T-cell (primary cell): Measurements from ENCODE around the gene LRRK1. TPM values are rescaled to one million over a fixed set of nuclear protein-coding genes. Genes with fewer than 3 reads are reported as not detected.

Experiments
- ATAC-seq, 4 experiments: fragments of 200-7000 bp in 3 of 4; fragments of 150-1000 bp in 1 of 4; cut with Tn5 transposase; replicated peaks in 1 of 4; 1 replicate in 3 of 4; 2 replicates in 1 of 4; pipeline ENCODE4 v1.10.0; 2021; ENCODE audit warnings: moderate library complexity in 3 of 4, mild to moderate bottlenecking in 2 of 4, moderate number of reproducible peaks in 1 of 4
- CTCF ChIA-PET, 2 donors: fragments of 300-600 bp; sonication (Branson Sonifier 250); formaldehyde crosslinking; loops; one replicate each; lab custom pipeline; 2022; ENCODE audit warnings: antibody characterized with exemption in 2 of 2; lab: Charles Lee
- POLR2A ChIA-PET, 2 donors: fragments of 300-600 bp; sonication (Branson Sonifier 250); formaldehyde crosslinking; loops; one replicate each; lab custom pipeline; 2022; ENCODE audit warnings: antibody characterized with exemption in 2 of 2; lab: Charles Lee
- DNase-seq, 35 experiments: peaks; one replicate each; pipeline versions ENCODE4 v3.0.0 to v3.0.0-alpha.2; 2013 to 2023
- H3K27ac ChIP-seq: one replicate; pipeline ENCODE4 v1.5.1; 2013; ENCODE audit warnings: low read length
- H3K27me3 ChIP-seq, 2 experiments: replicated peaks in 1 of 2; 1 replicate in 1 of 2; 2 replicates in 1 of 2; pipeline versions ENCODE4 v1.6.1 to v1.7.0; 2013; ENCODE audit warnings: low read length in 1 of 2, mixed read lengths in 1 of 2; ENCODE audit not compliant: control insufficient read depth in 2 of 2, insufficient read depth in 2 of 2; ENCODE audit errors: extremely low read depth in 1 of 2
- H3K36me3 ChIP-seq, 2 donors: 1 replicate in 1 of 2; 2 replicates in 1 of 2; pipeline versions ENCODE4 v1.6.1 to v1.7.0; 2013; ENCODE audit warnings: low read length in 1 of 2; ENCODE audit not compliant: control insufficient read depth in 2 of 2, insufficient read depth in 1 of 2; ENCODE audit errors: extremely low read depth in 1 of 2
- H3K4me1 ChIP-seq, 2 experiments: 1 replicate in 1 of 2; 2 replicates in 1 of 2; pipeline versions ENCODE4 v1.6.1 to v1.7.0; 2013; ENCODE audit warnings: low read length in 2 of 2, mixed read lengths in 1 of 2; ENCODE audit not compliant: insufficient read depth in 2 of 2, control insufficient read depth in 1 of 2; ENCODE audit errors: extremely low read depth in 1 of 2
- H3K4me3 ChIP-seq, 2 donors: 1 replicate in 1 of 2; 2 replicates in 1 of 2; pipeline versions ENCODE4 v1.5.1 to v1.7.0; 2013; ENCODE audit warnings: mild to moderate bottlenecking in 2 of 2, low read length in 1 of 2, moderate library complexity in 1 of 2; ENCODE audit not compliant: control insufficient read depth in 1 of 2; ENCODE audit errors: extremely low read depth in 1 of 2
- H3K9me3 ChIP-seq: 2 replicates; pipeline ENCODE4 v1.7.0; 2013
- H3K27ac Mint-ChIP-seq, 2 donors: one replicate each; pipeline ENCODE4 v1.8.0; 2020 to 2021; ENCODE audit warnings: mild to moderate bottlenecking in 2 of 2, mixed read lengths in 2 of 2
- H3K27me3 Mint-ChIP-seq, 2 donors: one replicate each; pipeline ENCODE4 v1.8.0; 2021 to 2022; ENCODE audit warnings: mixed read lengths in 2 of 2
- H3K36me3 Mint-ChIP-seq: one replicate; pipeline ENCODE4 v1.8.0; 2021; ENCODE audit warnings: mixed read lengths
- H3K4me1 Mint-ChIP-seq, 3 donors: one replicate each; pipeline ENCODE4 v1.8.0; 2020 to 2022; ENCODE audit warnings: mixed read lengths in 3 of 3, mild to moderate bottlenecking in 1 of 3
- H3K4me3 Mint-ChIP-seq, 3 donors: one replicate each; pipeline ENCODE4 v1.8.0; 2020 to 2022; ENCODE audit warnings: mild to moderate bottlenecking in 3 of 3, mixed read lengths in 3 of 3, moderate library complexity in 3 of 3
- H3K9me3 Mint-ChIP-seq, 3 donors: one replicate each; pipeline ENCODE4 v1.8.0; 2020 to 2022; ENCODE audit warnings: mixed read lengths in 3 of 3
- WGBS: methylation state at CpG from one replicate; pipeline ENCODE4 v1.1.5; 2013; ENCODE audit warnings: missing lambda C conversion rate; ENCODE audit not compliant: insufficient coverage; 5-methylcytosine and 5-hydroxymethylcytosine counted together
- total RNA-seq, 35 experiments: library from RNA in 6 of 35; stranded (reverse) in 6 of 35; fragments of 120-200 nt in 1 of 35; gene quantifications; one replicate each; pipeline versions ENCODE4 v1.2.1 to v1.2.4 and lab custom pipeline; 2013 to 2026

Gene LRRK1
- total RNA-seq, 5 donors from 2014 or later (not counting 1 experiment from before 2014, with no cell fraction given): 1.1 to 2.0 (median 1.7) TPM

- DNase-seq (no peak), ATAC-seq (no peak)
- H3K4me3 Mint-ChIP-seq: no peak overlapping the region
- ChIA-PET CTCF (no interaction called here), POLR2A (no interaction called here)
- Histone ChIP-seq H3K9me3 (no peaks in the 10 kb centered on the region), H3K36me3 (no peaks in the 10 kb centered on the region), H3K27ac (no peak overlapping the region), H3K4me3 (no peak overlapping the region), H3K27me3 (peaks cover 0 to 22% of the 10 kb centered on the region in 2 experiments), H3K4me1 (peaks cover 0 to 4% of the 10 kb centered on the region in 2 experiments)
- peaks cover 0 to under 1% (median 0%) of the 10 kb centered on the region in 3 donors for H3K4me1 Mint-ChIP-seq
- H3K27me3 Mint-ChIP-seq: no peaks in the 10 kb centered on the region
- WGBS: no CpG with 5 or more reads among the region's 1 CpG
- no peaks in the 10 kb centered on the region for H3K36me3 Mint-ChIP-seq
- no peaks in the 10 kb centered on the region for H3K9me3 Mint-ChIP-seq
- H3K27ac Mint-ChIP-seq: no peak overlapping the region
Observed at GRCh38 chr15:101116681-101116976, 197.5 kb downstream of the LRRK1 start.

- CTCF ChIA-PET: no interaction called here
- Histone ChIP-seq H3K4me1 (peaks cover 0 to 8% of the 10 kb centered on the region in 2 experiments), H3K27me3 (peaks cover 0 to 18% of the 10 kb centered on the region in 2 experiments), H3K4me3 (no peak overlapping the region), H3K9me3 (no peaks in the 10 kb centered on the region), H3K27ac (no peak overlapping the region), H3K36me3 (no peaks in the 10 kb centered on the region)
- ATAC-seq: no peak
- Mint-ChIP-seq H3K4me3 (no peak overlapping the region), H3K27ac (no peak overlapping the region), H3K27me3 (no peaks in the 10 kb centered on the region), H3K36me3 (no peaks in the 10 kb centered on the region), H3K9me3 (no peaks in the 10 kb centered on the region), H3K4me1 (peaks cover 6 to 8% (median 7%) of the 10 kb centered on the region in 3 donors)
- 90% methylated on average over 9 of the region's 9 CpGs for WGBS
- no peak for DNase-seq
- POLR2A ChIA-PET: no interaction called here
Observed at GRCh38 chr15:101118116-101118515, 199.0 kb downstream of the LRRK1 start.

GRCh38 chr15:101118615-101119014, 199.5 kb downstream of the LRRK1 start:
- WGBS: 96% methylated on average over 10 of the region's 10 CpGs
- H3K36me3 Mint-ChIP-seq: no peaks in the 10 kb centered on the region
- POLR2A ChIA-PET: no interaction called here
- DNase-seq: no peak
- H3K27ac ChIP-seq: no peak overlapping the region
- no peaks in the 10 kb centered on the region for H3K27me3 Mint-ChIP-seq
- peaks cover 0 to 8% of the 10 kb centered on the region in 2 experiments for H3K4me1 ChIP-seq
- no peaks in the 10 kb centered on the region for H3K36me3 ChIP-seq
- no peak for ATAC-seq
- CTCF ChIA-PET: no interaction called here
- no peaks in the 10 kb centered on the region for H3K9me3 Mint-ChIP-seq
- no peak overlapping the region for H3K4me3 Mint-ChIP-seq
- H3K4me1 Mint-ChIP-seq: peaks cover 7 to 12% (median 12%) of the 10 kb centered on the region in 3 donors
- H3K4me3 ChIP-seq: no peak overlapping the region
- no peak overlapping the region for H3K27ac Mint-ChIP-seq
- no peaks in the 10 kb centered on the region for H3K9me3 ChIP-seq
- peaks cover 0 to 18% of the 10 kb centered on the region in 2 experiments for H3K27me3 ChIP-seq

- whole genome bisulfite sequencing: no CpG with 5 or more reads among the region's 2 CpGs
- H3K27ac Mint-ChIP-seq: no peak overlapping the region
Observed at GRCh38 chr15:101119181-101119580, 200.0 kb downstream of the LRRK1 start.

More at GRCh38 chr15:101119181-101119580, 200.0 kb downstream of the LRRK1 start:
- no peak for DNase-seq
- Histone ChIP-seq H3K27me3 (peaks cover 0 to 13% of the 10 kb centered on the region in 2 experiments), H3K36me3 (no peaks in the 10 kb centered on the region), H3K4me3 (no peak overlapping the region), H3K27ac (no peak overlapping the region), H3K4me1 (peaks cover 0 to 8% of the 10 kb centered on the region in 2 experiments), H3K9me3 (no peaks in the 10 kb centered on the region)
- no peak for ATAC-seq
- Mint-ChIP-seq H3K4me1 (peaks cover 12 to 18% (median 17%) of the 10 kb centered on the region in 3 donors), H3K4me3 (no peak overlapping the region), H3K36me3 (no peaks in the 10 kb centered on the region), H3K9me3 (no peaks in the 10 kb centered on the region), H3K27me3 (no peaks in the 10 kb centered on the region)
- CTCF ChIA-PET: interaction anchor here in 1 of 2 donors (0.6 kb wide), 1 partner anchor 1640 kb away, joined by 3 read pairs; no protein-coding TSS in a partner anchor
- POLR2A ChIA-PET: no interaction called here

Other genes starting within 250 kb of the LRRK1 start
- 1 to 10 TPM in 1 of 5 donors, under 1 TPM in 2, not detected in 2; 0.26 to 1.2 (median 0.38) TPM for gene ALDH1A3, start 39.5 kb upstream of the LRRK1 start, total RNA-seq